ENCODE measurements around the gene MYO10.

- no peak for TF ChIP-seq CTCF (IDR thresholded peaks at IDR 0.05; ENCODE audit: extremely low read depth in 1 of 2, insufficient read depth in 1 of 2, low read depth in 1 of 2, low read length in 2 of 2)
- TF ChIP-seq POLR2A (IDR thresholded peaks at IDR 0.05; ENCODE audit: low read depth, low read length): no peak
- no peak for TF ChIP-seq MYC (IDR thresholded peaks at IDR 0.05; ENCODE audit: low read depth, low read length)
- TF ChIP-seq EZH2 (IDR thresholded peaks at IDR 0.05; ENCODE audit: borderline replicate concordance, low read depth, low read length, severe bottlenecking): no peak
- TF ChIP-seq POLR2AphosphoS5 (IDR thresholded peaks at IDR 0.05; ENCODE audit: insufficient read depth, low read depth, low read length): no peak
- TF ChIP-seq MAX (IDR thresholded peaks at IDR 0.05; ENCODE audit: insufficient read depth, insufficient read length): no peak
- TF ChIP-seq FOS (IDR thresholded peaks at IDR 0.05; ENCODE audit: borderline replicate concordance, insufficient read depth, low read length): no peak
- TF ChIP-seq JUN (IDR thresholded peaks at IDR 0.05; ENCODE audit: borderline replicate concordance, insufficient read depth, insufficient read length, low read depth): no peak
- TF ChIP-seq GATA2 (IDR thresholded peaks at IDR 0.05; ENCODE audit: insufficient read depth, insufficient read length, low read depth, low read length): no peak
Measured at GRCh38 chr5:16695779-16696178, 240.3 kb downstream of the MYO10 start.
